Glomerular visceral epithelial cell (primary cell): ENCODE results near the gene TAF11L14.
"Not testable (repeated sequence)": the region's sequence is repeated elsewhere in the genome, so short reads cannot be mapped to it uniquely, and the experiment has no call there.

Experiments
- DNase-seq: peaks from one replicate; pipeline ENCODE4 v3.0.0-alpha.2; 2016; ENCODE audit errors: extremely low spot score

Gene TAF11L14

GRCh38 chr5:17634160-17634559 lies at the start of gene TAF11L14:
Gene TAF11L14 (plus strand): TSS chr5:17634460.
- DNase-seq = no peak

- DNase-seq = not testable (repeated sequence)
Measured at GRCh38 chr5:17585658-17586057, 48.6 kb upstream of the TAF11L14 start, which contains the start of gene TAF11L7. Gene TAF11L7 (minus strand): TSS chr5:17585758.

DNA sequence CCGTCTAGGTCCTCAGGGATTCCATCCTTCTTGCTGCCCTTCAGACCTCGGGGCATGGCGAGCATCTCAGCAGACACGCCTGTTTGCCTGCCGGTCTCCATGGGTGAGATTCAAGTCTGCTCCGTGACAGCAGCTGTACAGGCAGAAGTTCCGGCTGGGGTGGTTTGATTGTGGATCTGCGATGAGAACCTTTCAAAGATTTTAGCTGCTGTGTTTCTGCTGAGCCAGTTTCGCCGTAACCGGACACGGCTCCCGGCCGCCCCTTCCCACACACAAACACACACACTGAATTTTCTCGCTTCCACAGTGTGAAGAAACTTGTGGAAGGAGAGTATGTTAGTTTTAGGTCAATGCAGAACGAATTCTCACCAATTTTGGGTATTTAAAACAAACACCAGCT lies 43.4 kb upstream of the TAF11L14 start, which contains the start of gene TAF11L8:
Gene TAF11L8 (minus strand): TSS at position 101 of the 400 bp plus-strand sequence.
- not testable (repeated sequence) for DNase-seq

DNA sequence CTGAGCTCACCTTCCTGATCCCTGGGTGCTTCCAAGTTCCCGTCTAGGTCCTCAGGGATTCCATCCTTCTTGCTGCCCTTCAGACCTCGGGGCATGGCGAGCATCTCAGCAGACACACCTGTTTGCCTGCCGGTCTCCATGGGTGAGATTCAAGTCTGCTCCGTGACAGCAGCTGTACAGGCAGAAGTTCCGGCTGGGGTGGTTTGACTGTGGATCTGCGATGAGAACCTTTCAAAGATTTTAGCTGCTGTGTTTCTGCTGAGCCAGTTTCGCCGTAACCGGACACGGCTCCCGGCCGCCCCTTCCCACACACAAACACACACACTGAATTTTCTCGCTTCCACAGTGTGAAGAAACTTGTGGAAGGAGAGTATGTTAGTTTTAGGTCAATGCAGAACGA lies 40.0 kb upstream of the TAF11L14 start, which contains the start of gene TAF11L9:
Gene TAF11L9 (minus strand): TSS at position 140 of the 400 bp plus-strand sequence.
- not testable (repeated sequence) for DNase-seq

DNA sequence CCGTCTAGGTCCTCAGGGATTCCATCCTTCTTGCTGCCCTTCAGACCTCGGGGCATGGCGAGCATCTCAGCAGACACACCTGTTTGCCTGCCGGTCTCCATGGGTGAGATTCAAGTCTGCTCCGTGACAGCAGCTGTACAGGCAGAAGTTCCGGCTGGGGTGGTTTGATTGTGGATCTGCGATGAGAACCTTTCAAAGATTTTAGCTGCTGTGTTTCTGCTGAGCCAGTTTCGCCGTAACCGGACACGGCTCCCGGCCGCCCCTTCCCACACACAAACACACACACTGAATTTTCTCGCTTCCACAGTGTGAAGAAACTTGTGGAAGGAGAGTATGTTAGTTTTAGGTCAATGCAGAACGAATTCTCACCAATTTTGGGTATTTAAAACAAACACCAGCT lies 36.5 kb upstream of the TAF11L14 start, which contains the start of gene TAF11L10:
Gene TAF11L10 (minus strand): TSS at position 101 of the 400 bp plus-strand sequence.
- not testable (repeated sequence) for DNase-seq

DNA sequence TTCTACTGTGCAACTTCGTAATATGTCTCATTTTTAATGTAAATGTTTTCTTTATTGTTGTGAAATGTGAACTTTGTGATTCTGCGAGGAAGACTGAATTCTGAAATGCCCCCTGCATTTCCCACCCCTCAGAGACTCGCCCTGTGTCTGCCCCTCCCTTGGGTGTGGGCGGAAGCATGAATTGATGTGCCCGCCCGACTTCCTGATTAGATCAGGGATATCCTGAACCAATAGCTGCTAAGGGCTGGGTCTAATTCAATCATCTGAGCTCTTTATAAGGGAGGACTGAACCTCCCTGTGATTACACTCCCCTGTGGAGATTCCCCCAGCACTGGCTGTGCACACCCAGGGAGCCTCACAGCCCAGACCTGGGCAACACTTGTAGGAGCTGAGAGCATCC lies 30.4 kb upstream of the TAF11L14 start, which contains the start of gene TAF11L11:
Gene TAF11L11 (plus strand): TSS at position 304 of the 400 bp plus-strand sequence.
- DNase-seq = not testable (repeated sequence)

- no peak for DNase-seq
Measured at GRCh38 chr5:17604951-17605350, 29.3 kb upstream of the TAF11L14 start.

GRCh38 chr5:17607461-17607860 lies 26.8 kb upstream of the TAF11L14 start:
- not testable (repeated sequence) for DNase-seq

- DNase-seq = not testable (repeated sequence)
Measured at GRCh38 chr5:17610092-17610491, 24.2 kb upstream of the TAF11L14 start, which contains the start of gene TAF11L12. Gene TAF11L12 (plus strand): TSS chr5:17610392.

DNA sequence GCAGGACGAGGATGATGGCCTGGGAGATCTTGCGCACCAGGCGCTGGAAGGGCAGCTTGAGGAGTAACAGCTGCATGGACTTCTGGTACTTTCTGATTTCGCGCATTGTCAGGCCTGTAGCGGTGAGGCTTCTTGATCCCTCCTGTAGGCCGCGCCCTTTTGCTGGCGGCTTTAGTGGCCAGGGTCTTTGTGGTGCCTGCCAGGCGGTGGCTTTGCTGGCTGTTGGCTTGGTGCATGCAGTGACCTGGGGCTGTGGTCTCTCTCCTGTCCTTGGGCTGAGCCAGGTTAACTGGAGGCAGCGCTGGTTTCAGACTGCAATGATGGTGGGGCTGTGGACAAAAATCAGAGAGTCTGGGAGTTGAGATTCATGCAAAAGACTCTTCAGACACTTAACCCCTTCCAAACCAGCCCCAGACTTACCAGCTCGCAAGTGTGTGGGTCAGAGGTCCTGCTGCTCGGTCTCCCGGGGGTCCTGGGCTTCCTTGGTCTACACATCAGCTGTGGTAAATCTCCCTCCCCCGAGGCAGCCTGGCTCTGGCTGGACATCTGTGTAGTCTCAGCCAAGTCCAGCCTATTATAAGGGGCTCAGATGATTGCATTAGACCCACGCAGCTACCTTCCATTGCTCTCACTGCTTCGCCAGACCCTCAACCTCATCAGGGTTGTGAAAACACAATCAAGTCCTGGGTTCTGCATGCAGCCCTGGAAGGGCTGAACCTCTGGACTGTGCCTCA lies 19.2 kb upstream of the TAF11L14 start:
- no peak for DNase-seq

DNA sequence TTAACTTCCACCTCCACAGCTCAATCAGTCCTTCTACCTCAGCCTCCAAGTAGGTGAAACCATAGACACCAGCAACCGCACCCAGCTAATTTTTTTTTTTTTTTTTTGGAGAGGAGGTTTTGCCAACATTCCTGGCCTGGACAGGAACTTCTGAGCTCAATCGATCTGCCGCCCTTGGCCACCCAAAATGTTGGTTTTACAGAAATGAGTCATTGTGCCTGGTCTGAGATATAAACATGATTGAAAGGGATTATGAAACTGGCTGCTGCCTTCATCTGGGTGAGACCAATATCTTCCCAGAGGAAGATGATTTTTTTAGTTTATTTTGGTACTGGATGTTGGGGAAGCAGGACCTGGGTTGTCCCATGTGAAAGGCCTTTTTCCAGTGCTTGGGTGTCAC lies 14.9 kb upstream of the TAF11L14 start:
- no peak for DNase-seq

GRCh38 chr5:17620627-17621026 lies 13.6 kb upstream of the TAF11L14 start:
- DNase-seq = no peak

DNA sequence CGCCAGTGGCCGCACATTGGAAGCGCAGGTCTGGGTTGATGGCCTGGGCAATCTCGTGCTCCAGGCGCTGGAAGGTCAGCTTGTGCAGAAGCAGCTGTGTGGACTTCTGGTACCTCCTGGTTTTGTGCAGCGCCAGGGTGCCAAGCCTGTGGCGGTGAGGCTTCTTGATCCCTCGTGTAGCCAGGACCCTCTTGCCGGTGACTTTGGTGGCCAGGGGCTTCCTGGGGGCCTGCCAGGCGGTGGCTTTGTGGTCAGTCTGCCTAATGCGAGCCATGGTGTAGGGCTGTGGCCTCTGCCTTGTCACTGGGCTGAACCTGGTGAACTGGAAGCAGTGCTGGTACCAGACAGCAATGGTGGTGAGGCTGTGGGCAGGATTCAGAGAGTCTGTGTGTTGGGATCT lies 8.6 kb upstream of the TAF11L14 start:
- DNase-seq = no peak

DNA sequence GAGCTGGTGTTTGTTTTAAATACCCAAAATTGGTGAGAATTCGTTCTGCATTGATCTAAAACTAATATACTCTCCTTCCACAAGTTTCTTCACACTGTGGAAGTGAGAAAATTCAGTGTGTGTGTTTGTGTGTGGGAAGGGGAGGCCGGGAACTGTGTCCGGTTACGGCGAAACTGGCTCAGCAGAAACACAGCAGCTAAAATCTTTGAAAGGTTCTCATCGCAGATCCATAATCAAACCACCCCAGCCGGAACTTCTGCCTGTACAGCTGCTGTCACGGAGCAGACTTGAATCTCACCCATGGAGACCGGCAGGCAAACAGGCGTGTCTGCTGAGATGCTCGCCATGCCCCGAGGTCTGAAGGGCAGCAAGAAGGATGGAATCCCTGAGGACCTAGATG lies 2.5 kb upstream of the TAF11L14 start, which contains the start of gene TAF11L13:
Gene TAF11L13 (plus strand): TSS at position 301 of the 400 bp plus-strand sequence.
- not testable (repeated sequence) for DNase-seq

- not testable (repeated sequence) for DNase-seq
Measured at GRCh38 chr5:17649232-17649631, 15.0 kb downstream of the TAF11L14 start.

DNA sequence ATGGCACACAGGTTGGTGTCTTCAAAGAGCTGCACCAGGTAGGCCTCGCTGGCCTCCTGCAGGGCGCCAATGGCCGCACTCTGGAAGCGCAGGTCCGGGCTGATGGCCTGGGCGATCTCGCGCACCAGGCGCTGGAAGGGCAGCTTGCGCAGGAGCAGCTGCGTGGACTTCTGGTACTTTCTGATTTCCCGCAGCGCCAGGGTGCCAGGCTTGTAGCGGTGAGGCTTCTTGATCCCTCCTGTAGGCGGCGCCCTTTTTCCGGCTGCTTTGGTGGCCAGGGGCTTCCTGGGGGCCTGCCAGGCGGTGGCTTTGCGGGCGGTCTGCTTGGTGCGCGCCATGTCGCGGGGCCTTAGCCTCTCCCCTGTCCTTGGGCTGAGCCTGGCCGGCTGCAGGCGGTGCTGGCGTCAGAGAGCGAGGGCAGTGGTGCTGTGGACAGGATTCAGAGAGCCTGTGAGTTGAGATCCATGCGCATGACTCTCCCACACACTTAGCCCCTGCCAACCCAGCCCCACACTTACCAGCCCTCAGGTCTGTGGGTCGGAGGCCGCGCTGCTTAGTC lies 21.0 kb downstream of the TAF11L14 start:
- not testable (repeated sequence) for DNase-seq

DNA sequence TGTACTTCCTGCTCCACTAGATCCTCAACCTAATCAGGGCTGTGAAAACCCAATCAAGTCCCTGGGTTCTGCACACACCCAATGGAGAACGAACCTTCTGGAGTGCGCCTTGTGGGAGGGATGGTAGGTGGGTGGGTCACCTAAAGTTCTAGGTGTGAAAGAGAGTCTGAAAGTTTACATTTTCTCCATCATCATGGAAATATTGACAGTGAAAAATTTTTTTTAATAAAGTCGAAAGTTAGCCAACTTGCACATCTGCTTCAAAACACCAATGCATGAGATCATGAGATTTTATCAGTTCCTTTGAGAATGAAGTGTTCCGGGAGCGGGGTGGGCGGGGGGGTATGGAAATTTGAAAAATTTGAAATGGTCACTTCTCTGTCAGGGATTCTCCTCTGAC lies 21.7 kb downstream of the TAF11L14 start:
- DNase-seq = no peak

DNA sequence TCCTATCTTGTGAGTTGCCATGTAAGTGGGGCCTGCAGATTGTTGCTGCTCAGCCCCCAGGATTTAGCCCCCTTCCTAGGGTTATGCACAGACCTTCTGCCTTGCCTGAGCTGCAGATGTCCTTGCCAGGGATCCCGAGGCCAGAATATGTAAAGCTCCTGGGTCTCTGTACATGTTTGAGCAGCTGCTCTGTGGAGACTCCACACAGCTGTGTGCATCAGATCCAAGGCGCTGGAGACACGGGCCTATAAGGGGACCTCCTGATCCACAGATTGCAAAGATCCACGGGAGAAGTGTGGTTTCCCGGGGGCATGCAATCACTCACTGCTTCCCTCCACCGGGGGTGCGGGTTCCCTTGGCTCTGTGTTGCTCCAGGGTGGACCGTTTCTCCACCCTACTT lies 28.9 kb downstream of the TAF11L14 start:
- no peak for DNase-seq

GRCh38 chr5:17665836-17666235 lies 31.6 kb downstream of the TAF11L14 start:
- no peak for DNase-seq

DNA sequence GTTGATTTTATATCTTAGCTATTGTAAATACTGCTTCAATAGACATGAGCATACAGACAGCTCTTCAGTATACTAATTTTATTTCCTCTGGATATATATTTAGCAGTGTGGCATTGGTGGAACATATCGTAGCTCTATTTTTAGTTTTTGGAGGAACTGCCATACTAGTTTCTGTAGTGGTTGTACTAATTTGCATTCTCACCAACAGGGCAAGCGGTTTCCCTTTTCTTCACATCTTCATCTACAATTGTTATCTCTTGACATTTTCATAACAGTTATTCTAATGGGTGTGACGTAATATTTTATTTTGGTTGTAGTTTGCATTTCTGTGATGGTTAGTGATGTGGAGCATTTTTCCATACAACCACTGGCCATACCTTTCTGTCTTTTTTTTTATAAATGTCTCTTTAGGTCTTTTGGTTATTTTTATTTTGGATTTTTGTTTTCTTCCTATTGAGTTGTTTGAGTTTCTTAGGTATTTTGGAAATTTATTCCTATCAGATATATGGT lies 32.5 kb downstream of the TAF11L14 start:
- no peak for DNase-seq

DNA sequence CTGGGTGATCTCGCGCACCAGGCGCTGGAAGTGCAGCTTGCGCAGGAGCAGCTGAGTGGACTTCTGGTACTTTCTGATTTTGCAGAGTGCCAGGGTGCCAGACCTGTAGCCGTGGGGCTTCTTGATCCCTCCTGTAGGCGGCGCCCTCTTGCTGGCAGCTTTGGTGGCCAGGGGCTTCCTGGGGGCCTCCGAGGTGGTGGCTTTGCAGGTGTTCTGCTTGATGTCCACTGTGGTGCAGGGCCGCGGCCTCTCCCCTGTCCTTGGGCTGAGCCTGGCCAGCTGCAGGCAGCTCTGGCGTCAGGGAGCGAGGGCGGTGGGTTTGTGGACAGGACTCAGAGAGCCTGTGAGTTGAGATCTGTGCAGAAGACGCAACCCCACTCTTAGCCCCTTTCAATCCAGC lies 36.1 kb downstream of the TAF11L14 start:
- DNase-seq = no peak

DNA sequence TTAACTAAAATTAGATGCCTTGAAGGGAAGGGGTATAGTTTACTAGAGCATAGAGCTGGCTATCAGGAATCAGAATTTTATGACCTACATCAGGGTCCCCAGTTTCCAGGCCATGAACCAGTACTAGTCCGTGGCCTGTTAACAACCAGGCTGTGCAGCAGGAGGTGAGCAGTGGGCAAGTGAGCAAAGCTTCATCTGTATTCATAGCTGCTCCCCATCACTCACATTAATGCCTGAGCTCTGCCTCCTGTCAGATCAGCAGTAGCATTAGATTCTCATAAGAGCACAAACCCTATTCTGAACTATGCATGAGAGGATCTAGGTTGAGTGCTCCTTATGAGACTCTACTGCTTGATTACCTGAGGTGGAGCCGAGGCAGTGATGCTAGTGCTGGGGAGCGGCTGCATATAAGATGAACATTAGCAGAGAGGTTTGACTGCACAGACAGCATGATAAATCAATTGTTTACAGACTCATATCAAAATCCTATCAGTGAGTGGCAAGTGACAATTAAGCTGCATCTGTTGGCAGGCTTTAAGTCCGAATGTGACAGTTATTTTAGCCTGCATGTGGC lies 44.6 kb downstream of the TAF11L14 start:
- DNase-seq = no peak
